Measurements from ENCODE around the gene PUDP. TPM values are rescaled to one million over a fixed set of nuclear protein-coding genes. Genes with fewer than 3 reads are reported as not detected.

PUDP gene
- total and polyA plus RNA-seq, 4 donors = 4.8 to 18.7 (median 7.6) TPM

GRCh38 chrX:7067256-7067655 lies 80.7 kb downstream of the PUDP start:
- no peak for DNase-seq
- WGBS, 2 donors = 82 to 85% methylated on average over 7 of the region's 7 CpGs
- intact Hi-C loops (cut with DNase I) = no loop called here

GRCh38 chrX:7065473-7065872 lies 82.5 kb downstream of the PUDP start:
- no peaks in the 10 kb centered on the region for H3K27me3 ChIP-seq (ENCODE audit: control insufficient read depth in 1 of 2, insufficient read depth in 2 of 2, low read length in 1 of 2)
- intact Hi-C loops (cut with DNase I) = no loop called here
- no peak overlapping the region for H3K27ac ChIP-seq (ENCODE audit: low read depth in 1 of 2, low read length in 2 of 2)
- H3K4me3 ChIP-seq (ENCODE audit: low read length in 2 of 2) = no peak overlapping the region
- ATAC-seq (ENCODE audit: low FRiP score) (no peak), DNase-seq (no peak)
- H3K36me3 ChIP-seq (ENCODE audit: control insufficient read depth in 1 of 2, insufficient read depth in 2 of 2, low read length in 1 of 2) = peaks cover 0 to 4% of the 10 kb centered on the region in 2 donors
- H3K4me1 ChIP-seq (ENCODE audit: control insufficient read depth in 1 of 2, insufficient read depth in 2 of 2, low read length in 2 of 2) = no peaks in the 10 kb centered on the region
- no peaks in the 10 kb centered on the region for H3K9me3 ChIP-seq (ENCODE audit: control insufficient read depth, low read length)
- WGBS, 2 donors = 95 to 96% methylated on average over 8 of the region's 8 CpGs

More at GRCh38 chrX:7067256-7067655, 80.7 kb downstream of the PUDP start:
- ATAC-seq (ENCODE audit: low FRiP score) = no peak
- no peak overlapping the region for H3K4me3 ChIP-seq (ENCODE audit: low read length in 2 of 2)
- no peaks in the 10 kb centered on the region for H3K9me3 ChIP-seq (ENCODE audit: control insufficient read depth, low read length)
- no peaks in the 10 kb centered on the region for H3K27me3 ChIP-seq (ENCODE audit: control insufficient read depth in 1 of 2, insufficient read depth in 2 of 2, low read length in 1 of 2)
- peaks cover 0 to 4% of the 10 kb centered on the region in 2 donors for H3K36me3 ChIP-seq (ENCODE audit: control insufficient read depth in 1 of 2, insufficient read depth in 2 of 2, low read length in 1 of 2)
- no peak overlapping the region for H3K27ac ChIP-seq (ENCODE audit: low read depth in 1 of 2, low read length in 2 of 2)
- no peaks in the 10 kb centered on the region for H3K4me1 ChIP-seq (ENCODE audit: control insufficient read depth in 1 of 2, insufficient read depth in 2 of 2, low read length in 2 of 2)

GRCh38 chrX:7062903-7063302 lies 85.0 kb downstream of the PUDP start:
- intact Hi-C loops (cut with DNase I) = no loop called here
- no peak for DNase-seq

GRCh38 chrX:7062276-7062675 lies 85.7 kb downstream of the PUDP start:
- Histone ChIP-seq H3K36me3 (ENCODE audit: control insufficient read depth in 1 of 2, insufficient read depth in 2 of 2, low read length in 1 of 2) (peaks cover 0 to 3% of the 10 kb centered on the region in 2 donors), H3K27me3 (ENCODE audit: control insufficient read depth in 1 of 2, insufficient read depth in 2 of 2, low read length in 1 of 2) (no peaks in the 10 kb centered on the region), H3K9me3 (ENCODE audit: control insufficient read depth, low read length) (no peaks in the 10 kb centered on the region), H3K4me3 (ENCODE audit: low read length in 2 of 2) (no peak overlapping the region), H3K4me1 (ENCODE audit: control insufficient read depth in 1 of 2, insufficient read depth in 2 of 2, low read length in 2 of 2) (no peaks in the 10 kb centered on the region), H3K27ac (ENCODE audit: low read depth in 1 of 2, low read length in 2 of 2) (no peak overlapping the region)
- WGBS, 2 donors = 87 to 97% methylated on average over 1 of the region's 1 CpG
- DNase-seq (no peak), ATAC-seq (ENCODE audit: low FRiP score) (no peak)
- intact Hi-C loops (cut with DNase I) = no loop called here

More at GRCh38 chrX:7062903-7063302, 85.0 kb downstream of the PUDP start:
- WGBS, 2 donors = 95 to 100% methylated on average over 1 of the region's 1 CpG
- Histone ChIP-seq H3K27me3 (ENCODE audit: control insufficient read depth in 1 of 2, insufficient read depth in 2 of 2, low read length in 1 of 2) (no peaks in the 10 kb centered on the region), H3K9me3 (ENCODE audit: control insufficient read depth, low read length) (no peaks in the 10 kb centered on the region), H3K4me1 (ENCODE audit: control insufficient read depth in 1 of 2, insufficient read depth in 2 of 2, low read length in 2 of 2) (no peaks in the 10 kb centered on the region), H3K4me3 (ENCODE audit: low read length in 2 of 2) (no peak overlapping the region), H3K36me3 (ENCODE audit: control insufficient read depth in 1 of 2, insufficient read depth in 2 of 2, low read length in 1 of 2) (peaks cover 0 to 3% of the 10 kb centered on the region in 2 donors), H3K27ac (ENCODE audit: low read depth in 1 of 2, low read length in 2 of 2) (no peak overlapping the region)
- ATAC-seq (ENCODE audit: low FRiP score) = no peak

GRCh38 chrX:7061429-7061828 lies 86.5 kb downstream of the PUDP start:
- Histone ChIP-seq H3K27ac (ENCODE audit: low read depth in 1 of 2, low read length in 2 of 2) (no peak overlapping the region), H3K27me3 (ENCODE audit: control insufficient read depth in 1 of 2, insufficient read depth in 2 of 2, low read length in 1 of 2) (no peaks in the 10 kb centered on the region), H3K36me3 (ENCODE audit: control insufficient read depth in 1 of 2, insufficient read depth in 2 of 2, low read length in 1 of 2) (peaks cover 0 to 3% of the 10 kb centered on the region in 2 donors), H3K4me3 (ENCODE audit: low read length in 2 of 2) (no peak overlapping the region), H3K9me3 (ENCODE audit: control insufficient read depth, low read length) (no peaks in the 10 kb centered on the region), H3K4me1 (ENCODE audit: control insufficient read depth in 1 of 2, insufficient read depth in 2 of 2, low read length in 2 of 2) (no peaks in the 10 kb centered on the region)
- intact Hi-C loops (cut with DNase I) = no loop called here
- WGBS, 2 donors = 60 to 66% methylated on average over 2 of the region's 2 CpGs
- DNase-seq = no peak
- no peak for ATAC-seq (ENCODE audit: low FRiP score)

- H3K27ac ChIP-seq (ENCODE audit: low read depth in 1 of 2, low read length in 2 of 2) = no peak overlapping the region
- peaks cover 0 to 3% of the 10 kb centered on the region in 2 donors for H3K36me3 ChIP-seq (ENCODE audit: control insufficient read depth in 1 of 2, insufficient read depth in 2 of 2, low read length in 1 of 2)
- intact Hi-C loops (cut with DNase I) = no loop called here
- H3K4me1 ChIP-seq (ENCODE audit: control insufficient read depth in 1 of 2, insufficient read depth in 2 of 2, low read length in 2 of 2) = no peaks in the 10 kb centered on the region
- no peaks in the 10 kb centered on the region for H3K27me3 ChIP-seq (ENCODE audit: control insufficient read depth in 1 of 2, insufficient read depth in 2 of 2, low read length in 1 of 2)
- H3K4me3 ChIP-seq (ENCODE audit: low read length in 2 of 2) = no peak overlapping the region
- DNase-seq (no peak), ATAC-seq (ENCODE audit: low FRiP score) (no peak)
- no peaks in the 10 kb centered on the region for H3K9me3 ChIP-seq (ENCODE audit: control insufficient read depth, low read length)
- 92 to 96% methylated on average over 6 of the region's 6 CpGs for WGBS, 2 donors
Measured at GRCh38 chrX:7060444-7060843, 87.5 kb downstream of the PUDP start.

GRCh38 chrX:7059859-7060258 lies 88.1 kb downstream of the PUDP start:
- no peak for DNase-seq
- 93 to 94% methylated on average over 5 of the region's 5 CpGs for WGBS, 2 donors
- Histone ChIP-seq H3K27ac (ENCODE audit: low read depth in 1 of 2, low read length in 2 of 2) (no peak overlapping the region), H3K4me1 (ENCODE audit: control insufficient read depth in 1 of 2, insufficient read depth in 2 of 2, low read length in 2 of 2) (no peaks in the 10 kb centered on the region), H3K36me3 (ENCODE audit: control insufficient read depth in 1 of 2, insufficient read depth in 2 of 2, low read length in 1 of 2) (peaks cover 0 to 3% of the 10 kb centered on the region in 2 donors), H3K9me3 (ENCODE audit: control insufficient read depth, low read length) (no peaks in the 10 kb centered on the region), H3K27me3 (ENCODE audit: control insufficient read depth in 1 of 2, insufficient read depth in 2 of 2, low read length in 1 of 2) (no peaks in the 10 kb centered on the region), H3K4me3 (ENCODE audit: low read length in 2 of 2) (no peak overlapping the region)
- intact Hi-C loops (cut with DNase I) = no loop called here
- no peak for ATAC-seq (ENCODE audit: low FRiP score)

GRCh38 chrX:7059214-7059838 lies 88.6 kb downstream of the PUDP start:
- WGBS, 2 donors = 93 to 96% methylated on average over 12 of the region's 12 CpGs
- ATAC-seq (ENCODE audit: low FRiP score) = no peak

GRCh38 chrX:7055386-7056137 lies 92.4 kb downstream of the PUDP start:
- no peak overlapping the region for H3K27ac ChIP-seq (ENCODE audit: low read depth in 1 of 2, low read length in 2 of 2)
- no peaks in the 10 kb centered on the region for H3K4me1 ChIP-seq (ENCODE audit: control insufficient read depth in 1 of 2, insufficient read depth in 2 of 2, low read length in 2 of 2)
- WGBS, 2 donors = 93 to 95% methylated on average over 10 of the region's 10 CpGs
- no peak for DNase-seq
- H3K9me3 ChIP-seq (ENCODE audit: control insufficient read depth, low read length) = no peaks in the 10 kb centered on the region
- intact Hi-C loops (cut with DNase I) = no loop called here
- no peak for ATAC-seq (ENCODE audit: low FRiP score)
- H3K27me3 ChIP-seq (ENCODE audit: control insufficient read depth in 1 of 2, insufficient read depth in 2 of 2, low read length in 1 of 2) = no peaks in the 10 kb centered on the region
- peaks cover 2 to 3% of the 10 kb centered on the region in 2 donors for H3K36me3 ChIP-seq (ENCODE audit: control insufficient read depth in 1 of 2, insufficient read depth in 2 of 2, low read length in 1 of 2)
- H3K4me3 ChIP-seq (ENCODE audit: low read length in 2 of 2) = no peak overlapping the region

More at GRCh38 chrX:7059214-7059838, 88.6 kb downstream of the PUDP start:
- no peak for DNase-seq
- H3K4me3 ChIP-seq (ENCODE audit: low read length in 2 of 2) = no peak overlapping the region
- intact Hi-C loops (cut with DNase I) = no loop called here
- H3K4me1 ChIP-seq (ENCODE audit: control insufficient read depth in 1 of 2, insufficient read depth in 2 of 2, low read length in 2 of 2) = no peaks in the 10 kb centered on the region
- H3K9me3 ChIP-seq (ENCODE audit: control insufficient read depth, low read length) = no peaks in the 10 kb centered on the region
- no peaks in the 10 kb centered on the region for H3K27me3 ChIP-seq (ENCODE audit: control insufficient read depth in 1 of 2, insufficient read depth in 2 of 2, low read length in 1 of 2)
- no peak overlapping the region for H3K27ac ChIP-seq (ENCODE audit: low read depth in 1 of 2, low read length in 2 of 2)
- peaks cover 2 to 3% of the 10 kb centered on the region in 2 donors for H3K36me3 ChIP-seq (ENCODE audit: control insufficient read depth in 1 of 2, insufficient read depth in 2 of 2, low read length in 1 of 2)

Data from aorta (tissue), 5 donors.